AG10803 (cell line): ENCODE results near the gene CTNNA1.
"Not testable (repeated sequence)": the region's sequence is repeated elsewhere in the genome, so short reads cannot be mapped to it uniquely, and the experiment has no call there.

Experiments
- DNase-seq: peaks from one replicate; pipeline ENCODE4 v3.0.0; 2010; ENCODE audit warnings: low read depth
- H3K4me3 ChIP-seq: 2 replicates; pipeline ENCODE4 v1.5.1; 2011; ENCODE audit warnings: mild to moderate bottlenecking, low read length, control low read depth
- TF ChIP-seq, protein P1 (sequence below): conservative IDR thresholded peaks from 2 replicates; pipeline ENCODE4 v1.5.1; 2011; ENCODE audit warnings: mild to moderate bottlenecking, low read length, control low read depth, inconsistent platforms

The CTNNA1 gene, protein sequence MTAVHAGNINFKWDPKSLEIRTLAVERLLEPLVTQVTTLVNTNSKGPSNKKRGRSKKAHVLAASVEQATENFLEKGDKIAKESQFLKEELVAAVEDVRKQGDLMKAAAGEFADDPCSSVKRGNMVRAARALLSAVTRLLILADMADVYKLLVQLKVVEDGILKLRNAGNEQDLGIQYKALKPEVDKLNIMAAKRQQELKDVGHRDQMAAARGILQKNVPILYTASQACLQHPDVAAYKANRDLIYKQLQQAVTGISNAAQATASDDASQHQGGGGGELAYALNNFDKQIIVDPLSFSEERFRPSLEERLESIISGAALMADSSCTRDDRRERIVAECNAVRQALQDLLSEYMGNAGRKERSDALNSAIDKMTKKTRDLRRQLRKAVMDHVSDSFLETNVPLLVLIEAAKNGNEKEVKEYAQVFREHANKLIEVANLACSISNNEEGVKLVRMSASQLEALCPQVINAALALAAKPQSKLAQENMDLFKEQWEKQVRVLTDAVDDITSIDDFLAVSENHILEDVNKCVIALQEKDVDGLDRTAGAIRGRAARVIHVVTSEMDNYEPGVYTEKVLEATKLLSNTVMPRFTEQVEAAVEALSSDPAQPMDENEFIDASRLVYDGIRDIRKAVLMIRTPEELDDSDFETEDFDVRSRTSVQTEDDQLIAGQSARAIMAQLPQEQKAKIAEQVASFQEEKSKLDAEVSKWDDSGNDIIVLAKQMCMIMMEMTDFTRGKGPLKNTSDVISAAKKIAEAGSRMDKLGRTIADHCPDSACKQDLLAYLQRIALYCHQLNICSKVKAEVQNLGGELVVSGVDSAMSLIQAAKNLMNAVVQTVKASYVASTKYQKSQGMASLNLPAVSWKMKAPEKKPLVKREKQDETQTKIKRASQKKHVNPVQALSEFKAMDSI

DNA sequence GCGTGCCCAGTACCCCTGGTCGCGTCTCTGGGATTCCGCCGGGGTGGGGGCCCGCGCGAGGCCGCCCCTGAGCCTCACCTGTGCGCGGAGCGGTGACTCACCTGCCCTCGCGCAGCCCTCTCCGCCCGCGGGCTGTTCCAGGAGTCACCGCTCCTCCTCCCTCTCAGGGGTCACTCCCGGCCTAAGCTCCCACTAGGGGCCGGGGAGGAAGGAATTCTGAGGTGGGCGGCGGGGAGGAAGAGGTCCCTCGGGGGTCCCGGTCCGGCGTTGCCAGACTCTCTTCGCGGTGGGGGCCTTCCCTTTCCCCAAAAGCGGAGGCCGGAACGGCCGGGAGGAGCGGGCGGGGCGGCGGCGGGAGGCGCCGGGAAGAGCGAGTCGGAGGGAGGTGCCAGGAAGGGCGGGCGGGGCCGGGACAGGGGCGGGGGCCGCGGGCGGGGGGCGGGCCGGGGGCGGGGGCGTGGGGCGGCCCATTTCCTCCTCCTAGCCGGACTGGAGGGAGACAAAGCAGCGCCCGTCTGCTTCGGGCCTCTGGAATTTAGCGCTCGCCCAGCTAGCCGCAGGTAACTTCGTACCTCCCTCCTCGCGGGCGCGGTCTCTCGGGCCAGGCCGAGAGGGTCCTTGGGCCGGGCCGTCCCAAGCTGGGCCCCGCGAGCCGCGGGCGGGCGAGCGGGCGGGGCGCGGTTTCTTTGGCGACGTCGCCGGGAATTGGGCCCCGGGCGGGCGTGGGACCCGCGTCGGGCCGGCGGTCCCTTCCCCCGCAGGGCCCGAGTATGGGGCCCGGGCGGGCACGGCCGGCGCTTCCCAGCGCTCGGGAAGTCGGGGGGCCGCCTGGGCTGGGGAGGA, at the start of gene CTNNA1:
CTNNA1 (plus strand) TSS at position 475 of the 843 bp plus-strand sequence. CDS start 28,500 bp downstream, outside the sequence.
- H3K4me3 ChIP-seq, result peak within 1 kb of the TSS; percentile 88
- peak; percentile 65 for DNase-seq
- TF ChIP-seq, protein P1, sequence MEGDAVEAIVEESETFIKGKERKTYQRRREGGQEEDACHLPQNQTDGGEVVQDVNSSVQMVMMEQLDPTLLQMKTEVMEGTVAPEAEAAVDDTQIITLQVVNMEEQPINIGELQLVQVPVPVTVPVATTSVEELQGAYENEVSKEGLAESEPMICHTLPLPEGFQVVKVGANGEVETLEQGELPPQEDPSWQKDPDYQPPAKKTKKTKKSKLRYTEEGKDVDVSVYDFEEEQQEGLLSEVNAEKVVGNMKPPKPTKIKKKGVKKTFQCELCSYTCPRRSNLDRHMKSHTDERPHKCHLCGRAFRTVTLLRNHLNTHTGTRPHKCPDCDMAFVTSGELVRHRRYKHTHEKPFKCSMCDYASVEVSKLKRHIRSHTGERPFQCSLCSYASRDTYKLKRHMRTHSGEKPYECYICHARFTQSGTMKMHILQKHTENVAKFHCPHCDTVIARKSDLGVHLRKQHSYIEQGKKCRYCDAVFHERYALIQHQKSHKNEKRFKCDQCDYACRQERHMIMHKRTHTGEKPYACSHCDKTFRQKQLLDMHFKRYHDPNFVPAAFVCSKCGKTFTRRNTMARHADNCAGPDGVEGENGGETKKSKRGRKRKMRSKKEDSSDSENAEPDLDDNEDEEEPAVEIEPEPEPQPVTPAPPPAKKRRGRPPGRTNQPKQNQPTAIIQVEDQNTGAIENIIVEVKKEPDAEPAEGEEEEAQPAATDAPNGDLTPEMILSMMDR, result no peak

- not testable (repeated sequence) for DNase-seq, H3K4me3 ChIP-seq
Observed at GRCh38 chr5:138703777-138704176, 49.4 kb upstream of the CTNNA1 start.

DNA sequence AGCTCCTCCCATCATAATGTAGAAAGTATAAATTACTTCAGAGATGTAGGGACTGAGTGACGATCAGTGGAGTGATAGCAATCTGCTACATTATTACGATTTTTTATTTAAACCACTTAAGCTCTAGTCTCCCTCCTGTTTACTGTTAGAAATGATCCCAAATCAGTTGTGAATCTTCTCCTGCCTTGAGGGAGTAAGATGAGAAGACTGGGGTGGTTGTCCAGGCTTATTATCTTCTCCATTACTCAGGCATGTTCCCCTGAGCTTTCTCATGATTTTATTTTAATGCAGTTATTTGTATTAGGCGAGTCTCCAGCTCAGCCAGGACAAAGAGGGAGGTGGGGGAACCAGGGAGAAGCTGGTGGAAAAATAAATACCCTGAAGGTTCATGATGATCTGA, 48.2 kb upstream of the CTNNA1 start:
- H3K4me3 ChIP-seq, result no peak overlapping the region
- TF ChIP-seq, protein P1, result no peak

DNA sequence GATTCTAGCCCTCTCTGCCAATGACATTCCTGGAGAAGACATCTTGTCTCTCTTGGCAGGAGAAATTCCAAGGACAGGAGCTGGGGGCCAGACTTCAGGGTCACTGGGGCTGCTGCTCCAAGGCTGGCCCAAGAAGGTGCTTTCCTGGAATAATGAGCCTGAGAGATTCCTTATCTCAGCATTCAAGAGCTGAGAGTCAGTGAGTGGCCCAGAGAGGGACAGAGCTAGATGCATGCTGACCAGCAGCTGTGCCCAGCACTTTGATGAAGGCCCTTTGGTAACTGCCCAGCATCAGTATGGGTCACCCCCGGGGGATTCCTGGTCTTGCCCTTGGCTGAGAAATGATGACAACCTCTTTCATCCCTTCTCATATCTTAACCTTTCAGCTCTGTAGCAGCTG, 47.7 kb upstream of the CTNNA1 start:
- TF ChIP-seq, protein P1, result no peak
- DNase-seq, result no peak
- H3K4me3 ChIP-seq, result no peak overlapping the region

More for the DNA sequence above, 48.2 kb upstream of the CTNNA1 start:
- DNase-seq, result no peak

GRCh38 chr5:138706655-138707480, 46.4 kb upstream of the CTNNA1 start:
- DNase-seq, result peak; percentile 79
- H3K4me3 ChIP-seq, result no peak overlapping the region
- TF ChIP-seq, protein P1, result no peak

GRCh38 chr5:138708791-138709190, 44.4 kb upstream of the CTNNA1 start:
- DNase-seq, result no peak
- no peak overlapping the region for H3K4me3 ChIP-seq
- TF ChIP-seq, protein P1, result no peak
